Measurements from ENCODE around the gene LTBP3.

LTBP3 gene

DNA sequence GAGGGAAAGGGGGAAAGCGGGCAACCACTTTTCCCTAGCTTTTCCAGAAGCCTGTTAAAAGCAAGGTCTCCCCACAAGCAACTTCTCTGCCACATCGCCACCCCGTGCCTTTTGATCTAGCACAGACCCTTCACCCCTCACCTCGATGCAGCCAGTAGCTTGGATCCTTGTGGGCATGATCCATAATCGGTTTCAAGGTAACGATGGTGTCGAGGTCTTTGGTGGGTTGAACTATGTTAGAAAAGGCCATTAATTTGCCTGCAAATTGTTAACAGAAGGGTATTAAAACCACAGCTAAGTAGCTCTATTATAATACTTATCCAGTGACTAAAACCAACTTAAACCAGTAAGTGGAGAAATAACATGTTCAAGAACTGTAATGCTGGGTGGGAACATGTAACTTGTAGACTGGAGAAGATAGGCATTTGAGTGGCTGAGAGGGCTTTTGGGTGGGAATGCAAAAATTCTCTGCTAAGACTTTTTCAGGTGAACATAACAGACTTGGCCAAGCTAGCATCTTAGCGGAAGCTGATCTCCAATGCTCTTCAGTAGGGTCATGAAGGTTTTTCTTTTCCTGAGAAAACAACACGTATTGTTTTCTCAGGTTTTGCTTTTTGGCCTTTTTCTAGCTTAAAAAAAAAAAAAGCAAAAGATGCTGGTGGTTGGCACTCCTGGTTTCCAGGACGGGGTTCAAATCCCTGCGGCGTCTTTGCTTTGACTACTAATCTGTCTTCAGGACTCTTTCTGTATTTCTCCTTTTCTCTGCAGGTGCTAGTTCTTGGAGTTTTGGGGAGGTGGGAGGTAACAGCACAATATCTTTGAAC lies 52.5 kb downstream of the LTBP3 start:
- DNase-seq: peak; percentile 39

- peak; percentile 34 for DNase-seq
Measured at GRCh38 chr11:65504674-65505465, 53.3 kb downstream of the LTBP3 start.

DNA sequence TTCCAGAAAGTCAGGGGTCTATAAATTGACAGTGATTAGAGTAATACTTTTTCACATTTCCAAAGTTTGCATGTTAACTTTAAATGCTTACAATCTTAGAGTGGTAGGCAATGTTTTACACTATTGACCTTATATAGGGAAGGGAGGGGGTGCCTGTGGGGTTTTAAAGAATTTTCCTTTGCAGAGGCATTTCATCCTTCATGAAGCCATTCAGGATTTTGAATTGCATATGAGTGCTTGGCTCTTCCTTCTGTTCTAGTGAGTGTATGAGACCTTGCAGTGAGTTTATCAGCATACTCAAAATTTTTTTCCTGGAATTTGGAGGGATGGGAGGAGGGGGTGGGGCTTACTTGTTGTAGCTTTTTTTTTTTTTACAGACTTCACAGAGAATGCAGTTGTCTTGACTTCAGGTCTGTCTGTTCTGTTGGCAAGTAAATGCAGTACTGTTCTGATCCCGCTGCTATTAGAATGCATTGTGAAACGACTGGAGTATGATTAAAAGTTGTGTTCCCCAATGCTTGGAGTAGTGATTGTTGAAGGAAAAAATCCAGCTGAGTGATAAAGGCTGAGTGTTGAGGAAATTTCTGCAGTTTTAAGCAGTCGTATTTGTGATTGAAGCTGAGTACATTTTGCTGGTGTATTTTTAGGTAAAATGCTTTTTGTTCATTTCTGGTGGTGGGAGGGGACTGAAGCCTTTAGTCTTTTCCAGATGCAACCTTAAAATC lies 54.0 kb downstream of the LTBP3 start:
- peak; percentile 34 for DNase-seq

DNA sequence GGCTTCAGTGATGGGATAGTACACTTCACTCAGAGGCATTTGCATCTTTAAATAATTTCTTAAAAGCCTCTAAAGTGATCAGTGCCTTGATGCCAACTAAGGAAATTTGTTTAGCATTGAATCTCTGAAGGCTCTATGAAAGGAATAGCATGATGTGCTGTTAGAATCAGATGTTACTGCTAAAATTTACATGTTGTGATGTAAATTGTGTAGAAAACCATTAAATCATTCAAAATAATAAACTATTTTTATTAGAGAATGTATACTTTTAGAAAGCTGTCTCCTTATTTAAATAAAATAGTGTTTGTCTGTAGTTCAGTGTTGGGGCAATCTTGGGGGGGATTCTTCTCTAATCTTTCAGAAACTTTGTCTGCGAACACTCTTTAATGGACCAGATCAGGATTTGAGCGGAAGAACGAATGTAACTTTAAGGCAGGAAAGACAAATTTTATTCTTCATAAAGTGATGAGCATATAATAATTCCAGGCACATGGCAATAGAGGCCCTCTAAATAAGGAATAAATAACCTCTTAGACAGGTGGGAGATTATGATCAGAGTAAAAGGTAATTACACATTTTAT lies 54.7 kb downstream of the LTBP3 start:
- no peak for DNase-seq

DNA sequence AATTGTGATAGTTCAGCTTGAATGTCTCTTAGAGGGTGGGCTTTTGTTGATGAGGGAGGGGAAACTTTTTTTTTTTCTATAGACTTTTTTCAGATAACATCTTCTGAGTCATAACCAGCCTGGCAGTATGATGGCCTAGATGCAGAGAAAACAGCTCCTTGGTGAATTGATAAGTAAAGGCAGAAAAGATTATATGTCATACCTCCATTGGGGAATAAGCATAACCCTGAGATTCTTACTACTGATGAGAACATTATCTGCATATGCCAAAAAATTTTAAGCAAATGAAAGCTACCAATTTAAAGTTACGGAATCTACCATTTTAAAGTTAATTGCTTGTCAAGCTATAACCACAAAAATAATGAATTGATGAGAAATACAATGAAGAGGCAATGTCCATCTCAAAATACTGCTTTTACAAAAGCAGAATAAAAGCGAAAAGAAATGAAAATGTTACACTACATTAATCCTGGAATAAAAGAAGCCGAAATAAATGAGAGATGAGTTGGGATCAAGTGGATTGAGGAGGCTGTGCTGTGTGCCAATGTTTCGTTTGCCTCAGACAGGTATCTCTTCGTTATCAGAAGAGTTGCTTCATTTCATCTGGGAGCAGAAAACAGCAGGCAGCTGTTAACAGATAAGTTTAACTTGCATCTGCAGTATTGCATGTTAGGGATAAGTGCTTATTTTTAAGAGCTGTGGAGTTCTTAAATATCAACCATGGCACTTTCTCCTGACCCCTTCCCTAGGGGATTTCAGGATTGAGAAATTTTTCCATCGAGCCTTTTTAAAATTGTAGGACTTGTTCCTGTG lies 55.4 kb downstream of the LTBP3 start:
- peak; percentile 32 for DNase-seq

DNA sequence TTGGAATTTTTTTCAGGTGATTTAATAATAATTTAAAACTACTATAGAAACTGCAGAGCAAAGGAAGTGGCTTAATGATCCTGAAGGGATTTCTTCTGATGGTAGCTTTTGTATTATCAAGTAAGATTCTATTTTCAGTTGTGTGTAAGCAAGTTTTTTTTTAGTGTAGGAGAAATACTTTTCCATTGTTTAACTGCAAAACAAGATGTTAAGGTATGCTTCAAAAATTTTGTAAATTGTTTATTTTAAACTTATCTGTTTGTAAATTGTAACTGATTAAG lies 55.9 kb downstream of the LTBP3 start:
- no peak for DNase-seq

DNA sequence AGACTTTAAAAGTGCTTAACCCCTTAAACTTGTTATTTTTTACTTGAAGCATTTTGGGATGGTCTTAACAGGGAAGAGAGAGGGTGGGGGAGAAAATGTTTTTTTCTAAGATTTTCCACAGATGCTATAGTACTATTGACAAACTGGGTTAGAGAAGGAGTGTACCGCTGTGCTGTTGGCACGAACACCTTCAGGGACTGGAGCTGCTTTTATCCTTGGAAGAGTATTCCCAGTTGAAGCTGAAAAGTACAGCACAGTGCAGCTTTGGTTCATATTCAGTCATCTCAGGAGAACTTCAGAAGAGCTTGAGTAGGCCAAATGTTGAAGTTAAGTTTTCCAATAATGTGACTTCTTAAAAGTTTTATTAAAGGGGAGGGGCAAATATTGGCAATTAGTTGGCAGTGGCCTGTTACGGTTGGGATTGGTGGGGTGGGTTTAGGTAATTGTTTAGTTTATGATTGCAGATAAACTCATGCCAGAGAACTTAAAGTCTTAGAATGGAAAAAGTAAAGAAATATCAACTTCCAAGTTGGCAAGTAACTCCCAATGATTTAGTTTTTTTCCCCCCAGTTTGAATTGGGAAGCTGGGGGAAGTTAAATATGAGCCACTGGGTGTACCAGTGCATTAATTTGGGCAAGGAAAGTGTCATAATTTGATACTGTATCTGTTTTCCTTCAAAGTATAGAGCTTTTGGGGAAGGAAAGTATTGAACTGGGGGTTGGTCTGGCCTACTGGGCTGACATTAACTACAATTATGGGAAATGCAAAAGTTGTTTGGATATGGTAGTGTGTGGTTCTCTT lies 56.5 kb downstream of the LTBP3 start:
- DNase-seq: peak; percentile 39

DNA sequence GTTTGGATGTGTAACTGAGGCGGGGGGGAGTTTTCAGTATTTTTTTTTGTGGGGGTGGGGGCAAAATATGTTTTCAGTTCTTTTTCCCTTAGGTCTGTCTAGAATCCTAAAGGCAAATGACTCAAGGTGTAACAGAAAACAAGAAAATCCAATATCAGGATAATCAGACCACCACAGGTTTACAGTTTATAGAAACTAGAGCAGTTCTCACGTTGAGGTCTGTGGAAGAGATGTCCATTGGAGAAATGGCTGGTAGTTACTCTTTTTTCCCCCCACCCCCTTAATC lies 57.0 kb downstream of the LTBP3 start:
- no peak for DNase-seq

GRCh38 chr11:65500387-65501185 lies 57.6 kb downstream of the LTBP3 start:
- DNase-seq: peak; percentile 63

GRCh38 chr11:65499713-65500386 lies 58.3 kb downstream of the LTBP3 start:
- no peak for DNase-seq

- DNase-seq: peak; percentile 97
Measured at GRCh38 chr11:65498977-65499712, 59.0 kb downstream of the LTBP3 start, which contains the start of gene MALAT1. TSS of gene MALAT1 (plus strand) at chr11:65499045.

- no peak for DNase-seq
Measured at GRCh38 chr11:65498727-65498976, 59.5 kb downstream of the LTBP3 start.

- DNase-seq: peak; percentile 75
Measured at GRCh38 chr11:65498042-65498726, 60.0 kb downstream of the LTBP3 start.

GRCh38 chr11:65497141-65498041 lies 60.8 kb downstream of the LTBP3 start:
- DNase-seq: peak; percentile 99

GRCh38 chr11:65496304-65497140 lies 61.6 kb downstream of the LTBP3 start:
- DNase-seq: peak; percentile 51

DNA sequence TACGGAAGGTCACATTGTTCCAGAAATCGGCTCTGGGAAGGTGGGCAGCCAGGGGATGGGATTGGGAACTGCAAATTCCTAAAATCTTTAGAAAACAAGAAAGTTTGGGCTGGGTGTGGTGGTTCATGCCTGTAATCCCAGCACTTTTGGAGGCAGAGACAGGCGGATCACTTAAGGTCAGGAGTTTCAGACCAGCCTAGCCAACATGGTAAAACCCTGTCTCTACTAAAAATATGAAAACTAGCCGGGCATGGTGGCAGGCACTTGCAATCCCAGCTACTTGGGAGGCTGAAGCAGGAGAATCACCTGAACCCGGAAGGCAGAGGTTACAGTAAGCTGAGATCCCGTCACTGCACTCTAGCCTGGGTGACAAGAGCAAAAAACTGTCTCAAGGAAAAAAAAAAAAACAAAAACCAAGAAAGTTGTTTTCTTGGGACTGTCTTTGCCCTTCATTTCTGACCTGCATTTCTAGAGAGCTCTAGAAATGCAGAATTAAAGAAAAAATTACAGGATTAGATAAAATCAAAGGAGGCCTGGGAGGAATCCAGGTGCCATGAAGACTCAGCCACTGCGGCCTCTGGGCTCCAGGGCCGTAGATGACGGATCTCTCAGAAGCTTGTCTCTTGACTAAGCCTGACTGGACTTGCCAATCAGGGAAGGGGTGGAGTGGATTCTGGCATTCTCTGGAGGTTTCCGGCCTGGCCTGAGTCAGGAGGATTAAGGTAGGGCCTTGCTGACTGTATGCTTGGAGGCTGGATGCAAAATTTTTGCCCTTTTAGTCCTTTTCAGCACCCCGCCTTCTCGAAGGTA lies 64.6 kb downstream of the LTBP3 start:
- peak; percentile 80 for DNase-seq

Measured in femur (tissue), 1 donor.